Measurements from ENCODE around the gene CYB5A. TPM values are rescaled to one million over a fixed set of nuclear protein-coding genes. Genes with fewer than 3 reads are reported as not detected.

The CYB5A gene
- total RNA-seq, 4 donors from 2014 or later = 34.0 to 236 (median 173) TPM

- in situ Hi-C loops (cut with MboI; ENCODE audit: low pct_ligation_motif_present in 1 of 4, low pct_unique_long_range_greater_than_20kb in 1 of 4, low sequenced_read_pairs in 3 of 4) = no loop called here
These were observed 43.6 kb downstream of the CYB5A start for GRCh38 chr18:74248189-74248588.

GRCh38 chr18:74244554-74244953 lies 47.2 kb downstream of the CYB5A start:
- no peaks in the 10 kb centered on the region for H3K27me3 ChIP-seq
- no peaks in the 10 kb centered on the region for H3K36me3 ChIP-seq
- no peak for TF ChIP-seq CTCF (IDR thresholded peaks at IDR 0.05)
- TF ChIP-seq EP300 (IDR thresholded peaks at IDR 0.05; ENCODE audit: low read depth) = no peak
- no peak for TF ChIP-seq POLR2AphosphoS5 (IDR thresholded peaks at IDR 0.05)
- TF ChIP-seq POLR2A (IDR thresholded peaks at IDR 0.05) = no peak
- intact Hi-C loops (cut with DNase I; ENCODE audit: low total_unique reads) (no loop called here), in situ Hi-C loops (cut with MboI; ENCODE audit: low pct_ligation_motif_present in 1 of 4, low pct_unique_long_range_greater_than_20kb in 1 of 4, low sequenced_read_pairs in 3 of 4) (no loop called here)
- DNase-seq = no peak
- H3K9me3 ChIP-seq = no peaks in the 10 kb centered on the region
- H3K27ac ChIP-seq = no peak overlapping the region
- 76 to 91% methylated on average over 1 to 2 of the region's 2 CpGs for WGBS, 2 donors (ENCODE audit: low coverage in 1 of 2)
- H3K4me1 ChIP-seq = peaks cover 0 to 6% (median 2%) of the 10 kb centered on the region in 4 donors
- no peak overlapping the region for H3K4me3 ChIP-seq

More at GRCh38 chr18:74248189-74248588, 43.6 kb downstream of the CYB5A start:
- Histone ChIP-seq H3K9me3 (no peaks in the 10 kb centered on the region), H3K27me3 (no peaks in the 10 kb centered on the region), H3K4me1 (peaks cover 12 to 18% (median 14%) of the 10 kb centered on the region in 4 donors), H3K4me3 (no peak overlapping the region), H3K27ac (no peak overlapping the region), H3K36me3 (peaks cover 0 to 4% (median 0%) of the 10 kb centered on the region in 4 donors)
- no peak for TF ChIP-seq CTCF (IDR thresholded peaks at IDR 0.05)
- no peak for TF ChIP-seq EP300 (IDR thresholded peaks at IDR 0.05; ENCODE audit: low read depth)
- no peak for TF ChIP-seq POLR2AphosphoS5 (IDR thresholded peaks at IDR 0.05)
- no peak for TF ChIP-seq POLR2A (IDR thresholded peaks at IDR 0.05)
- intact Hi-C loops (cut with DNase I; ENCODE audit: low total_unique reads) = no loop called here
- 76 to 89% methylated on average over 6 of the region's 6 CpGs for WGBS, 2 donors (ENCODE audit: low coverage in 1 of 2)
- DNase-seq = no peak

GRCh38 chr18:74243127-74243526 lies 48.6 kb downstream of the CYB5A start:
- Histone ChIP-seq H3K36me3 (no peaks in the 10 kb centered on the region), H3K27me3 (no peaks in the 10 kb centered on the region), H3K4me1 (peaks cover 0 to 6% (median 2%) of the 10 kb centered on the region in 4 donors), H3K9me3 (no peaks in the 10 kb centered on the region), H3K27ac (no peak overlapping the region), H3K4me3 (no peak overlapping the region)
- WGBS, 2 donors (ENCODE audit: low coverage in 1 of 2) = 69 to 71% methylated on average over 4 of the region's 4 CpGs
- DNase-seq = no peak
- intact Hi-C loops (cut with DNase I; ENCODE audit: low total_unique reads) (no loop called here), in situ Hi-C loops (cut with MboI; ENCODE audit: low pct_ligation_motif_present in 1 of 4, low pct_unique_long_range_greater_than_20kb in 1 of 4, low sequenced_read_pairs in 3 of 4) (no loop called here)
- TF ChIP-seq POLR2A (IDR thresholded peaks at IDR 0.05) (no peak), POLR2AphosphoS5 (IDR thresholded peaks at IDR 0.05) (no peak), EP300 (IDR thresholded peaks at IDR 0.05; ENCODE audit: low read depth) (no peak), CTCF (IDR thresholded peaks at IDR 0.05) (no peak)

GRCh38 chr18:74242438-74243096 lies 49.2 kb downstream of the CYB5A start:
- Histone ChIP-seq H3K27ac (no peak overlapping the region), H3K9me3 (no peaks in the 10 kb centered on the region), H3K27me3 (no peaks in the 10 kb centered on the region), H3K4me3 (no peak overlapping the region), H3K4me1 (peaks cover 0 to 6% (median 2%) of the 10 kb centered on the region in 4 donors), H3K36me3 (no peaks in the 10 kb centered on the region)
- in situ Hi-C loops (cut with MboI; ENCODE audit: low pct_ligation_motif_present in 1 of 4, low pct_unique_long_range_greater_than_20kb in 1 of 4, low sequenced_read_pairs in 3 of 4) (no loop called here), intact Hi-C loops (cut with DNase I; ENCODE audit: low total_unique reads) (no loop called here)
- DNase-seq = no peak
- TF ChIP-seq POLR2A (IDR thresholded peaks at IDR 0.05) (no peak), EP300 (IDR thresholded peaks at IDR 0.05; ENCODE audit: low read depth) (no peak), POLR2AphosphoS5 (IDR thresholded peaks at IDR 0.05) (no peak), CTCF (IDR thresholded peaks at IDR 0.05) (no peak)
- WGBS, 2 donors (ENCODE audit: low coverage in 1 of 2) = 68 to 74% methylated on average over 8 to 17 of the region's 17 CpGs
